H9 (cell line): ENCODE data around the gene SCTR. TPM values are rescaled to one million over a fixed set of nuclear protein-coding genes. Genes with fewer than 3 reads are reported as not detected.

Experiments
- DNase-seq: peaks from one replicate; pipeline ENCODE4 v3.0.0-alpha.2; 2017
- H2AFZ ChIP-seq: one replicate; pipeline ENCODE4 v1.6.1; 2013; ENCODE audit warnings: mild to moderate bottlenecking, low read length, control low read depth, moderate library complexity
- H2AK5ac ChIP-seq: 2 replicates; pipeline ENCODE4 v1.6.1; 2013; ENCODE audit warnings: low read length, control low read depth, mixed read lengths; ENCODE audit not compliant: insufficient read length
- H2BK120ac ChIP-seq: one replicate; pipeline ENCODE4 v1.6.1; 2013; ENCODE audit warnings: low read depth, mild to moderate bottlenecking, low read length, control low read depth, inconsistent platforms; ENCODE audit not compliant: poor library complexity, severe bottlenecking
- H2BK12ac ChIP-seq: 2 replicates; pipeline ENCODE4 v1.6.1; 2013; ENCODE audit warnings: low read length, control low read depth, mixed read lengths, low read depth; ENCODE audit not compliant: insufficient read length
- H2BK15ac ChIP-seq: 2 replicates; pipeline ENCODE4 v1.6.1; 2013; ENCODE audit warnings: low read depth, low read length, control low read depth
- H2BK20ac ChIP-seq: one replicate; pipeline ENCODE4 v1.6.1; 2013; ENCODE audit warnings: low read depth, mild to moderate bottlenecking, low read length, control low read depth, inconsistent platforms; ENCODE audit not compliant: poor library complexity, severe bottlenecking
- H2BK5ac ChIP-seq: 2 replicates; pipeline ENCODE4 v1.6.1; 2013; ENCODE audit warnings: low read length, control low read depth, mixed read lengths; ENCODE audit not compliant: insufficient read length
- H3K14ac ChIP-seq: 2 replicates; pipeline ENCODE4 v1.6.1; 2013; ENCODE audit warnings: low read length, control low read depth; ENCODE audit not compliant: insufficient read depth
- H3K18ac ChIP-seq: 2 replicates; pipeline ENCODE4 v1.6.1; 2013; ENCODE audit warnings: low read depth, mild to moderate bottlenecking, mixed read lengths, low read length, control low read depth; ENCODE audit not compliant: insufficient read length
- H3K23ac ChIP-seq: 2 replicates; pipeline ENCODE4 v1.6.1; 2013; ENCODE audit warnings: low read length, control low read depth, mixed read lengths, low read depth; ENCODE audit not compliant: insufficient read length
- H3K23me2 ChIP-seq: 2 replicates; pipeline ENCODE4 v1.6.1; 2013; ENCODE audit warnings: low read depth, mild to moderate bottlenecking, mixed read lengths, low read length, control low read depth; ENCODE audit not compliant: insufficient read length, poor library complexity, severe bottlenecking
- H3K27ac ChIP-seq: 2 replicates; pipeline ENCODE4 v1.5.1; 2013; ENCODE audit warnings: low read length, control low read depth, mixed read lengths, low read depth; ENCODE audit not compliant: insufficient read length
- H3K27me3 ChIP-seq: 2 replicates; pipeline ENCODE4 v1.6.1; 2013; ENCODE audit warnings: low read length, control low read depth, inconsistent platforms; ENCODE audit not compliant: insufficient read depth
- H3K4ac ChIP-seq: 2 replicates; pipeline ENCODE4 v1.6.1; 2013; ENCODE audit warnings: low read depth, mild to moderate bottlenecking, control low read depth, inconsistent platforms, low read length, moderate library complexity
- H3K4me1 ChIP-seq: 2 replicates; pipeline ENCODE4 v1.6.1; 2013; ENCODE audit warnings: low read length, control low read depth, inconsistent platforms; ENCODE audit not compliant: insufficient read depth
- H3K4me2 ChIP-seq: 2 replicates; pipeline ENCODE4 v1.6.1; 2013; ENCODE audit warnings: low read length, control low read depth, mixed read lengths; ENCODE audit not compliant: insufficient read length, insufficient read depth
- H3K56ac ChIP-seq: 2 replicates; pipeline ENCODE4 v1.6.1; 2013; ENCODE audit warnings: low read depth, mild to moderate bottlenecking, mixed read lengths, low read length, control low read depth; ENCODE audit not compliant: insufficient read length
- H3K79me1 ChIP-seq: 2 replicates; pipeline ENCODE4 v1.6.1; 2013; ENCODE audit warnings: low read depth, mild to moderate bottlenecking, moderate library complexity, low read length, control low read depth, inconsistent platforms; ENCODE audit not compliant: insufficient read depth, poor library complexity, severe bottlenecking
- H3K79me2 ChIP-seq: 2 replicates; pipeline ENCODE4 v1.6.1; 2013; ENCODE audit warnings: low read length, control low read depth, inconsistent platforms; ENCODE audit not compliant: insufficient read depth
- H3K9ac ChIP-seq: 2 replicates; pipeline ENCODE4 v1.6.1; 2013; ENCODE audit warnings: low read length, control low read depth, mixed read lengths; ENCODE audit not compliant: insufficient read length; ENCODE audit errors: extremely low read depth
- H3K9me3 ChIP-seq: one replicate; pipeline ENCODE4 v1.6.1; 2013; ENCODE audit warnings: low read depth, low read length, inconsistent platforms; ENCODE audit not compliant: control insufficient read depth
- H3T11ph ChIP-seq: one replicate; pipeline ENCODE4 v1.6.1; 2013; ENCODE audit warnings: mild to moderate bottlenecking, low read length, control low read depth, inconsistent platforms
- H4K20me1 ChIP-seq: one replicate; pipeline ENCODE4 v1.6.1; 2013; ENCODE audit not compliant: control insufficient read depth, insufficient read length, insufficient read depth
- H4K5ac ChIP-seq: 2 replicates; pipeline ENCODE4 v1.6.1; 2013; ENCODE audit warnings: low read depth, mild to moderate bottlenecking, mixed read lengths, low read length, control low read depth; ENCODE audit not compliant: insufficient read length
- H4K8ac ChIP-seq: replicated peaks from 2 replicates; pipeline ENCODE4 v1.6.1; 2013; ENCODE audit warnings: low read length, control low read depth, mixed read lengths, low read depth; ENCODE audit not compliant: insufficient read length
- H4K91ac ChIP-seq: 2 replicates; pipeline ENCODE4 v1.6.1; 2013; ENCODE audit warnings: low read depth, mild to moderate bottlenecking, moderate library complexity, mixed read lengths, low read length, control low read depth; ENCODE audit not compliant: insufficient read length
- H3K27ac Mint-ChIP-seq, 3 experiments: 2 replicates in 2 of 3; 3 replicates in 1 of 3; pipeline ENCODE4 v1.8.0; 2020 to 2021; ENCODE audit warnings: mixed read lengths in 3 of 3, mild to moderate bottlenecking in 1 of 3, moderate library complexity in 1 of 3
- H3K27me3 Mint-ChIP-seq: 2 replicates; pipeline ENCODE4 v1.8.0; 2021; ENCODE audit warnings: low read depth, mild to moderate bottlenecking, moderate library complexity, mixed read lengths
- H3K36me3 Mint-ChIP-seq, 3 experiments: 2 replicates in 2 of 3; 3 replicates in 1 of 3; pipeline ENCODE4 v1.8.0; 2020 to 2021; ENCODE audit warnings: low read depth in 3 of 3, mixed read lengths in 3 of 3; ENCODE audit not compliant: insufficient read depth in 1 of 3
- H3K4me1 Mint-ChIP-seq, 2 experiments: 2 replicates each; pipeline ENCODE4 v1.8.0; 2020; ENCODE audit warnings: mixed read lengths in 2 of 2
- H3K4me3 Mint-ChIP-seq, 2 experiments: 2 replicates in 1 of 2; 3 replicates in 1 of 2; pipeline ENCODE4 v1.8.0; 2020 to 2021; ENCODE audit warnings: mild to moderate bottlenecking in 2 of 2, mixed read lengths in 2 of 2, moderate library complexity in 1 of 2
- H3K9me3 Mint-ChIP-seq, 2 experiments: 2 replicates in 1 of 2; 3 replicates in 1 of 2; pipeline ENCODE4 v1.8.0; 2020; ENCODE audit warnings: mild to moderate bottlenecking in 2 of 2, mixed read lengths in 2 of 2, moderate library complexity in 1 of 2
- WGBS: extraction: QIAGEN DNeasy Blood & Tissue Kit; methylation state at CpG from one replicate; pipeline ENCODE4 v1.1.7; 2013; ENCODE audit warnings: missing lambda C conversion rate, low lambda C conversion rate, mixed read lengths; ENCODE audit not compliant: insufficient read length; ENCODE audit errors: extremely low coverage; 5-methylcytosine and 5-hydroxymethylcytosine counted together
- total RNA-seq: library from RNA; stranded (reverse); gene quantifications from 2 replicates; pipeline ENCODE4 v1.2.1, GENCODE V29; 2021
- TF ChIP-seq, protein P1 (sequence below): fragments of 200-600 bp; sonication (generic); conservative IDR thresholded peaks from 3 replicates; pipeline ENCODE4 v1.8.0; 2021; ENCODE audit warnings: antibody characterized with exemption, mild to moderate bottlenecking

Gene SCTR
- total RNA-seq, 1 experiment from 2014 or later = not detected

GRCh38 chr2:119494163-119494790 is 30.0 kb downstream of the SCTR start:
- TF ChIP-seq, protein P1, sequence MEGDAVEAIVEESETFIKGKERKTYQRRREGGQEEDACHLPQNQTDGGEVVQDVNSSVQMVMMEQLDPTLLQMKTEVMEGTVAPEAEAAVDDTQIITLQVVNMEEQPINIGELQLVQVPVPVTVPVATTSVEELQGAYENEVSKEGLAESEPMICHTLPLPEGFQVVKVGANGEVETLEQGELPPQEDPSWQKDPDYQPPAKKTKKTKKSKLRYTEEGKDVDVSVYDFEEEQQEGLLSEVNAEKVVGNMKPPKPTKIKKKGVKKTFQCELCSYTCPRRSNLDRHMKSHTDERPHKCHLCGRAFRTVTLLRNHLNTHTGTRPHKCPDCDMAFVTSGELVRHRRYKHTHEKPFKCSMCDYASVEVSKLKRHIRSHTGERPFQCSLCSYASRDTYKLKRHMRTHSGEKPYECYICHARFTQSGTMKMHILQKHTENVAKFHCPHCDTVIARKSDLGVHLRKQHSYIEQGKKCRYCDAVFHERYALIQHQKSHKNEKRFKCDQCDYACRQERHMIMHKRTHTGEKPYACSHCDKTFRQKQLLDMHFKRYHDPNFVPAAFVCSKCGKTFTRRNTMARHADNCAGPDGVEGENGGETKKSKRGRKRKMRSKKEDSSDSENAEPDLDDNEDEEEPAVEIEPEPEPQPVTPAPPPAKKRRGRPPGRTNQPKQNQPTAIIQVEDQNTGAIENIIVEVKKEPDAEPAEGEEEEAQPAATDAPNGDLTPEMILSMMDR = no peak; the same call in 2 of the 3 replicates
- H3K9me3 Mint-ChIP-seq = peaks cover 3 to 11% of the 10 kb centered on the region in 2 experiments
- no peak overlapping the region for H2AFZ ChIP-seq
- no peaks in the 10 kb centered on the region for H3K27me3 ChIP-seq
- H3K36me3 Mint-ChIP-seq = peaks cover 0 to 6% (median under 1%) of the 10 kb centered on the region in 3 experiments; a peak in 3 of 7 replicates
- H3K79me1 ChIP-seq = no peaks in the 10 kb centered on the region
- H3K79me2 ChIP-seq = no peaks in the 10 kb centered on the region
- H3K4me1 ChIP-seq = peaks cover 5% of the 10 kb centered on the region
- no peak overlapping the region for H3K18ac ChIP-seq
- no peaks in the 10 kb centered on the region for H3K9me3 ChIP-seq
- no peak overlapping the region for H3K27ac ChIP-seq
- H2BK5ac ChIP-seq = no peak overlapping the region
- no CpG with 5 or more reads among the region's 6 CpGs for WGBS
- H2BK12ac ChIP-seq = no peak overlapping the region
- H3K27ac Mint-ChIP-seq = no peak overlapping the region; a peak in 1 of 7 replicates
- H3K4ac ChIP-seq = no peak overlapping the region
- H3K56ac ChIP-seq = no peak overlapping the region
- H3K23ac ChIP-seq = no peak overlapping the region
- no peak overlapping the region for H3T11ph ChIP-seq
- no peak overlapping the region for H2BK20ac ChIP-seq
- no peak overlapping the region for H4K8ac ChIP-seq
- DNase-seq = no peak
- H3K4me2 ChIP-seq = no peak overlapping the region
- H3K4me3 Mint-ChIP-seq = no peak overlapping the region
- H2BK120ac ChIP-seq = no peak overlapping the region
- peaks cover 10 to 16% of the 10 kb centered on the region in 2 experiments; a peak in 3 of 4 replicates for H3K4me1 Mint-ChIP-seq
- no peak overlapping the region for H3K9ac ChIP-seq
- no peak overlapping the region for H4K91ac ChIP-seq
- no peak overlapping the region for H2BK15ac ChIP-seq
- no peaks in the 10 kb centered on the region for H3K23me2 ChIP-seq
- no peaks in the 10 kb centered on the region for H4K20me1 ChIP-seq
- H2AK5ac ChIP-seq = no peak overlapping the region
- no peak overlapping the region; the same call in 1 of the 2 replicates for H3K14ac ChIP-seq
- peaks cover 6% of the 10 kb centered on the region for H3K27me3 Mint-ChIP-seq
- no peak overlapping the region for H4K5ac ChIP-seq
